ENCODE results near the gene CHRNB2. TPM values are rescaled to one million over a fixed set of nuclear protein-coding genes. Genes with fewer than 3 reads are reported as not detected.

Gene CHRNB2
- total RNA-seq, 2 donors from 2014 or later = 0.24 TPM; not detected in 1

Other genes with a start within 250 kb of the CHRNB2 start
- not detected for gene AQP10, start 246.7 kb upstream of the CHRNB2 start, total RNA-seq
- gene ATP8B2, start 242.3 kb upstream of the CHRNB2 start, total RNA-seq = 10 to 100 TPM; 22.8 to 82.5 TPM
- gene IL6R, start 162.4 kb upstream of the CHRNB2 start, total RNA-seq = 10 to 100 TPM; 11.8 to 21.8 TPM
- gene TDRD10, start 65.6 kb upstream of the CHRNB2 start, total RNA-seq = 1 to 10 TPM in 1 of 2 donors, under 1 TPM in 1; 0.85 to 1.8 TPM
- 10 to 100 TPM; 10.8 to 19.9 TPM for gene SHE, start 65.4 kb upstream of the CHRNB2 start, total RNA-seq
- gene UBE2Q1, start 9.1 kb upstream of the CHRNB2 start, total RNA-seq = 10 to 100 TPM; 18.5 to 26.3 TPM
- gene ADAR, start 40.4 kb downstream of the CHRNB2 start, total RNA-seq = 10 to 100 TPM; 39.3 to 51.9 TPM

Measured in right atrium auricular region (tissue), 2 donors.